Cerebellar cortex (tissue), 1 donor: Measurements from ENCODE around the gene TP53RK.

Experiments used
- DNase-seq: peaks from one replicate; pipeline ENCODE4 v3.0.0-alpha.2; 2015; ENCODE audit warnings: low spot score

The TP53RK gene

GRCh38 chr20:46638134-46638897, 50.9 kb downstream of the TP53RK start:
- DNase-seq: no peak

DNA sequence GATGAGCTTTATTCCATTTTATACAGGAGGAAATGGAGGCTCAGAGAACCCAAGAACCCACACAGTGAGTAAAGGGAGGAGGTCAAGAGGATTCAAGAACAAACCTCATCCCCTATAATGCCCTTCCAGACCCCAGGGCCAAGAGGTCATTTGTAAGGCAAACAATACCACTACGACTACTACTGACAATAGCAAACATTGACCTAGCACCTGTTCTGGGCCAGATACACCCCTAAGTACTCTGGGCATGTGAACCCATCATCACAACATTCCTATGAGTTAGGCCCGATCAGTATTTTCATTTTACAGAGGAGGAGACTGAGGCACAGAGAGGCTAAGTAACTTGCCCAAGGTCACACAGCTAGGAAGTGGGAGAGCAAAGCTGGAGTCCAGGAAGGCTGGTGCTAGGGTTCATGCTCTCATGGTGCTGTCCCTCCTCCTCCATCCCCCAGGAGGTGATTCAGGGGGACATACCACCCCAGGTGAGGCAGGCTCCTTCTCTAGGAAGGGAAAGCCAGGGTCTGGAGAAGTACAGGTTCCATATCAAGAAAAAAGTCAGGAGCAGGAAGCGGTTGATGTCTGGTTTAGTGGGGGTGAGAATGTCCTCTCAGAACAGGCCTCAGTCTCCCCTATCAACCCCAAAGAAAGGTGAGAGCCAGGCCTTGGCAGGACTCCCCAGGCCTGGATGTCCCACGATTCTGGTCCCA, 51.7 kb downstream of the TP53RK start:
- no peak for DNase-seq

- no peak for DNase-seq
These were observed 52.2 kb downstream of the TP53RK start for GRCh38 chr20:46637020-46637419.

GRCh38 chr20:46636514-46636913, 52.7 kb downstream of the TP53RK start:
- DNase-seq: no peak

DNA sequence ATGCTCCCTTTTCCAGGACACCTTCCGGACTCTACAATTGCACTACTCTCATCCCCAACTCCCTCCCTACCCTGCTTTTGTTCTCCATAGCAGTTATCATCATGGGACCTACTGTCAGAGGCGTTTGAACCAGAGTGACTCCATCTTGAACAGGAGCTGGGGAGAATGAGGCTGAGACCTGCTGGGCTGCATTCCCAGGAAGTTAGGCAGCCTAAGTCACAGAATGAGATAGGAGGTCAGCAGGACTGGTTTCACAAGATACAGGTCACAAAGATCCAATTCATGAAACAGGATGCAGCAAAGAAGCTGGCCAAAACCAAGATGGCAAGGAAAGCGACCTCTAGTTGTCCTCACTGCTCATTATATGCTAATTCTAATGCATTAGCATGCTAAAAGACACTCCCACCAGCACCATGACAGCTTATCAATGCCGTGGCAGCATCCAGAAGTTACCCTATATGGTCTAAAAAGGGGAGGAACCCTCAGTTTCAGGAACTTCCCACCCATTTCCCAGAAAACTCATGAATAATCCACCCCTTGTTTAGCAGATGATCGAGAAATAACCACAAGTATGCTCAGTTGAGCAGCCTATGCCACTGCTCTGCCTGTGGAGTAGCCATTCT, 53.6 kb downstream of the TP53RK start:
- DNase-seq: no peak

DNA sequence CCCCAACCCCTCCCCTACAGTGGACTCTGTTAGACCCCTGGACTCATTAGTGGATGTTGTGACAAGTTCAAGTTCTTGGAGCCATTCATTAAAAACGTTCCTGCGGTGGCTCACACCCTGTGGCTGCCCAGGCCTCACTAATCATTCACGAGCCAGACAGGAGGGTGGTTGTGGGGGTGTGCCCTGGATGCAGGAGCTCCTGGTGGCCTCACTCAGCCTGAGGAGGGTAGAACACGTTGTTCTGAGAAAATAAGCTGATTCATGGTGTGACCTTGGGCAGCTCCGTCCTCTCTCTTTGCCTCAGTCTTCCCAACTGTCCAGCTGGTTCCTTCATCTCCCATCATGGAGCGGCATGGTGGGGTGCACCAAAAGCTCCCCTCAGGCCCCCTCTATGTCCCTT, 54.7 kb downstream of the TP53RK start:
- no peak for DNase-seq
